ENCODE measurements around the gene KCNMA1.

DNA sequence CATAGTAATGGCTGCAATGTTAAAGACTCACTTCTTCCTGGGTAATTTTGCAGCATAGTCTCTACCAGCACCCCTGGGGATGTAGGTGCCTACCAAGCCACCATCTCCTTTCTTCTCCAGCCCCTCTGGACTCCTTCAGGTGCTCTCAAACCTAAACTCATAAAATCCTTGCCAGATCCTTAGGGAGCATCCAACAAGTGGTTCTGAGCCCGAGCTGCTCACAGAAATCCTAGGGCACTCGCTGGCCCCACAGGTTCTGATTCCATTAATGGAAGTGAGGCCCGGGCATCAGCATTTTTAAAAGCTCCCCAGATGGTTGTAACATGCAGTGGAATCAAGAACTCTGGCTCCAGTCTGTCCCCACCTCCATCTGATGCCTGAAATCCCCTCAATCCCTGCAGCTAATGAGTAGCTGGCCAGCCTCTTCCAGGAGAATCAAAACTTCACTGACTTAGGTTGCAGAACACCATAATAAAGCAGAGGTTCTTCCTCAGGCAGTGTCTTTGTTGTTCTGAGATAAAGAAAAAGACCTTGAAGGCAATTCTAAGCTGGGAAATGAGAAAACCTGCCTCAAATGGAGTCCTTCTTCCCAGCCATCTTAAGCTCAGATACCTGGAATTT is 336.8 kb downstream of the KCNMA1 start:
- no peak for TF ChIP-seq POLR2A (IDR thresholded peaks at IDR 0.05)
- TF ChIP-seq, protein P1, sequence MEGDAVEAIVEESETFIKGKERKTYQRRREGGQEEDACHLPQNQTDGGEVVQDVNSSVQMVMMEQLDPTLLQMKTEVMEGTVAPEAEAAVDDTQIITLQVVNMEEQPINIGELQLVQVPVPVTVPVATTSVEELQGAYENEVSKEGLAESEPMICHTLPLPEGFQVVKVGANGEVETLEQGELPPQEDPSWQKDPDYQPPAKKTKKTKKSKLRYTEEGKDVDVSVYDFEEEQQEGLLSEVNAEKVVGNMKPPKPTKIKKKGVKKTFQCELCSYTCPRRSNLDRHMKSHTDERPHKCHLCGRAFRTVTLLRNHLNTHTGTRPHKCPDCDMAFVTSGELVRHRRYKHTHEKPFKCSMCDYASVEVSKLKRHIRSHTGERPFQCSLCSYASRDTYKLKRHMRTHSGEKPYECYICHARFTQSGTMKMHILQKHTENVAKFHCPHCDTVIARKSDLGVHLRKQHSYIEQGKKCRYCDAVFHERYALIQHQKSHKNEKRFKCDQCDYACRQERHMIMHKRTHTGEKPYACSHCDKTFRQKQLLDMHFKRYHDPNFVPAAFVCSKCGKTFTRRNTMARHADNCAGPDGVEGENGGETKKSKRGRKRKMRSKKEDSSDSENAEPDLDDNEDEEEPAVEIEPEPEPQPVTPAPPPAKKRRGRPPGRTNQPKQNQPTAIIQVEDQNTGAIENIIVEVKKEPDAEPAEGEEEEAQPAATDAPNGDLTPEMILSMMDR (IDR thresholded peaks at IDR 0.05) = no peak
